ENCODE data around the gene CCDC13. TPM values are rescaled to one million over a fixed set of nuclear protein-coding genes. Genes with fewer than 3 reads are reported as not detected.

The CCDC13 gene
- total and polyA plus RNA-seq, 2 experiments from 2014 or later = 0.27 to 0.45 TPM

- peak overlapping the region; percentile 96 for H2AFZ ChIP-seq
- peak; percentile 67 for DNase-seq (ENCODE audit: low spot score)
- peak overlapping the region; percentile 92 for H3K4me3 ChIP-seq
- no peaks in the 10 kb centered on the region; the same call in 1 of the 2 replicates for H4K20me1 ChIP-seq (replicated peaks; ENCODE audit: insufficient read depth)
- peaks cover 6% of the 10 kb centered on the region; the same call in 1 of the 2 replicates for H3F3A ChIP-seq (replicated peaks; ENCODE audit: low read depth)
- H3K4me1 ChIP-seq (ENCODE audit: insufficient read depth) = peaks cover 18% of the 10 kb centered on the region
- H3K36me3 Mint-ChIP-seq (ENCODE audit: low read depth) = peaks cover 13% of the 10 kb centered on the region
- no peaks in the 10 kb centered on the region for H3K9me2 ChIP-seq (ENCODE audit: insufficient read depth)
- H3K27ac Mint-ChIP-seq = no peak overlapping the region
- peak overlapping the region; percentile 95 for H3K4me3 Mint-ChIP-seq
- TF ChIP-seq CREB1 (CRISPR knock-in tag; IDR thresholded peaks at IDR 0.05; ENCODE audit: low read depth) (no peak), POLR2AphosphoS5 (IDR thresholded peaks at IDR 0.05; ENCODE audit: low read depth) (no peak), JUNB (IDR thresholded peaks at IDR 0.05; ENCODE audit: unreplicated experiment) (no peak), NANOG (IDR thresholded peaks at IDR 0.05; ENCODE audit: borderline replicate concordance) (no peak)
- TF ChIP-seq, protein P1, sequence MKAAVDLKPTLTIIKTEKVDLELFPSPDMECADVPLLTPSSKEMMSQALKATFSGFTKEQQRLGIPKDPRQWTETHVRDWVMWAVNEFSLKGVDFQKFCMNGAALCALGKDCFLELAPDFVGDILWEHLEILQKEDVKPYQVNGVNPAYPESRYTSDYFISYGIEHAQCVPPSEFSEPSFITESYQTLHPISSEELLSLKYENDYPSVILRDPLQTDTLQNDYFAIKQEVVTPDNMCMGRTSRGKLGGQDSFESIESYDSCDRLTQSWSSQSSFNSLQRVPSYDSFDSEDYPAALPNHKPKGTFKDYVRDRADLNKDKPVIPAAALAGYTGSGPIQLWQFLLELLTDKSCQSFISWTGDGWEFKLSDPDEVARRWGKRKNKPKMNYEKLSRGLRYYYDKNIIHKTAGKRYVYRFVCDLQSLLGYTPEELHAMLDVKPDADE (IDR thresholded peaks at IDR 0.05) = no peak
- no peak overlapping the region for H3K27ac ChIP-seq (ENCODE audit: low read depth)
- H3K79me2 ChIP-seq (replicated peaks; ENCODE audit: insufficient read depth) = peaks cover 35% of the 10 kb centered on the region
- peaks cover 29% of the 10 kb centered on the region for H3K4me1 Mint-ChIP-seq
- H3K36me3 ChIP-seq (ENCODE audit: insufficient read depth) = no peaks in the 10 kb centered on the region
- H3K4me2 ChIP-seq = peak overlapping the region; percentile 94
- no peaks in the 10 kb centered on the region for H3K9me3 Mint-ChIP-seq
- peak; percentile 52 for ATAC-seq
- peaks cover 17% of the 10 kb centered on the region for H3K27me3 Mint-ChIP-seq (ENCODE audit: insufficient read depth, low read depth, poor library complexity)
- peaks cover 19% of the 10 kb centered on the region for H3K27me3 ChIP-seq (ENCODE audit: insufficient read depth)
These were observed 32.2 kb upstream of the CCDC13 start for GRCh38 chr3:42805141-42805821.

- DNase-seq (ENCODE audit: low spot score) (no peak), ATAC-seq (no peak)
- Histone ChIP-seq H3K36me3 (ENCODE audit: insufficient read depth) (no peaks in the 10 kb centered on the region), H3K27ac (ENCODE audit: low read depth) (no peak overlapping the region), H3K4me1 (ENCODE audit: insufficient read depth) (peaks cover 23% of the 10 kb centered on the region), H3K27me3 (ENCODE audit: insufficient read depth) (peaks cover 19% of the 10 kb centered on the region), H3K4me3 (peak overlapping the region; percentile 92), H4K20me1 (replicated peaks; ENCODE audit: insufficient read depth) (no peaks in the 10 kb centered on the region; the same call in 1 of the 2 replicates), H2AFZ (peak overlapping the region; percentile 96), H3K9me2 (ENCODE audit: insufficient read depth) (no peaks in the 10 kb centered on the region), H3K79me2 (replicated peaks; ENCODE audit: insufficient read depth) (peaks cover 40% of the 10 kb centered on the region), H3F3A (replicated peaks; ENCODE audit: low read depth) (peaks cover 6% of the 10 kb centered on the region; the same call in 1 of the 2 replicates), H3K4me2 (peak overlapping the region; percentile 94)
- TF ChIP-seq NANOG (IDR thresholded peaks at IDR 0.05; ENCODE audit: borderline replicate concordance) = no peak
- TF ChIP-seq JUNB (IDR thresholded peaks at IDR 0.05; ENCODE audit: unreplicated experiment) = no peak
- peak; percentile 7 for TF ChIP-seq EZH2 (IDR thresholded peaks at IDR 0.05; ENCODE audit: low read depth, unreplicated experiment)
- no peak for TF ChIP-seq STAT1 (IDR thresholded peaks at IDR 0.05; ENCODE audit: unreplicated experiment)
- Mint-ChIP-seq H3K9me3 (no peaks in the 10 kb centered on the region), H3K36me3 (ENCODE audit: low read depth) (peaks cover 14% of the 10 kb centered on the region), H3K27ac (no peak overlapping the region), H3K4me3 (peak overlapping the region; percentile 95), H3K4me1 (peaks cover 32% of the 10 kb centered on the region), H3K27me3 (ENCODE audit: insufficient read depth, low read depth, poor library complexity) (peaks cover 17% of the 10 kb centered on the region)
These were observed 31.7 kb upstream of the CCDC13 start for GRCh38 chr3:42804831-42805132.

GRCh38 chr3:42804106-42804830 lies 31.2 kb upstream of the CCDC13 start, which contains the start of gene HIGD1A:
Gene HIGD1A (minus strand): TSS chr3:42804490. CDS start chr3:42794253, 10,237 bp downstream.
- peaks cover 17% of the 10 kb centered on the region for H3K27me3 Mint-ChIP-seq (ENCODE audit: insufficient read depth, low read depth, poor library complexity)
- ATAC-seq (peak; percentile 94), DNase-seq (ENCODE audit: low spot score) (peak; percentile 98)
- peaks cover 45% of the 10 kb centered on the region for H3K79me2 ChIP-seq (replicated peaks; ENCODE audit: insufficient read depth)
- H3K36me3 ChIP-seq (ENCODE audit: insufficient read depth) = no peaks in the 10 kb centered on the region
- H3K9me2 ChIP-seq (ENCODE audit: insufficient read depth) = no peaks in the 10 kb centered on the region
- peaks cover 37% of the 10 kb centered on the region for H3K4me1 Mint-ChIP-seq
- peak within 1 kb of the TSS; percentile 96 for H2AFZ ChIP-seq
- no peaks in the 10 kb centered on the region; the same call in 1 of the 2 replicates for H4K20me1 ChIP-seq (replicated peaks; ENCODE audit: insufficient read depth)
- peaks cover 14% of the 10 kb centered on the region for H3K36me3 Mint-ChIP-seq (ENCODE audit: low read depth)
- H3K9me3 Mint-ChIP-seq = no peaks in the 10 kb centered on the region
- peaks cover 28% of the 10 kb centered on the region for H3K4me1 ChIP-seq (ENCODE audit: insufficient read depth)
- peak within 1 kb of the TSS; percentile 92 for H3K4me3 ChIP-seq
- H3K27ac ChIP-seq (ENCODE audit: low read depth) = peak within 1 kb of the TSS; percentile 91
- H3K4me3 Mint-ChIP-seq = peak within 1 kb of the TSS; percentile 95
- H3K4me2 ChIP-seq = peak within 1 kb of the TSS; percentile 94
- peak within 1 kb of the TSS; percentile 95 for H3K27ac Mint-ChIP-seq
- H3K27me3 ChIP-seq (ENCODE audit: insufficient read depth) = peaks cover 19% of the 10 kb centered on the region
- peaks cover 6% of the 10 kb centered on the region; the same call in 1 of the 2 replicates for H3F3A ChIP-seq (replicated peaks; ENCODE audit: low read depth)
- TF ChIP-seq EZH2phosphoT487 (IDR thresholded peaks at IDR 0.05; ENCODE audit: unreplicated experiment) = no peak
- peak; percentile 95 for TF ChIP-seq POLR2AphosphoS5 (IDR thresholded peaks at IDR 0.05; ENCODE audit: low read depth)
